H1 (cell line): Measurements from ENCODE around the gene LEUTX. TPM values are rescaled to one million over a fixed set of nuclear protein-coding genes. Genes with fewer than 3 reads are reported as not detected.

Experiments
- CTCF ChIA-PET: fragments of 300-600 bp; sonication (Branson Sonifier 250); formaldehyde crosslinking; loops from one replicate; lab custom pipeline; 2021; ENCODE audit not compliant: partially characterized antibody; lab: Charles Lee
- POLR2A ChIA-PET: fragments of 300-600 bp; sonication (Branson Sonifier 250); formaldehyde crosslinking; loops from one replicate; lab custom pipeline; 2021; ENCODE audit warnings: inconsistent platforms; ENCODE audit not compliant: partially characterized antibody; lab: Charles Lee
- DNase-seq, 2 experiments: peaks; one replicate each; pipeline versions ENCODE4 v3.0.0 to v3.0.0-alpha.2; 2010 to 2022; ENCODE audit warnings: low spot score in 2 of 2, low read depth in 1 of 2, mixed read lengths in 1 of 2
- FAIRE-seq: peaks from 2 replicates; lab custom pipeline; 2011; peaks lifted over from hg19 to GRCh38; lab: Jason Lieb, UNC
- H2AFZ ChIP-seq: 2 replicates; pipeline ENCODE4 v1.8.1; 2012; ENCODE audit warnings: low read length, inconsistent platforms
- H2AK5ac ChIP-seq: 2 replicates; pipeline ENCODE4 v1.6.1; 2013; ENCODE audit warnings: low read depth, low read length
- H2BK120ac ChIP-seq: replicated peaks from 2 replicates; pipeline ENCODE3; 2013; ENCODE audit warnings: low read depth, low read length, inconsistent platforms
- H2BK12ac ChIP-seq: 2 replicates; pipeline ENCODE4 v1.6.1; 2013; ENCODE audit warnings: low read depth, low read length
- H2BK15ac ChIP-seq: 2 replicates; pipeline ENCODE4 v1.6.1; 2013; ENCODE audit warnings: low read length
- H2BK20ac ChIP-seq: 2 replicates; pipeline ENCODE4 v1.6.1; 2013; ENCODE audit warnings: low read length
- H2BK5ac ChIP-seq: 2 replicates; pipeline ENCODE4 v1.6.1; 2013; ENCODE audit warnings: low read depth, low read length
- H3K14ac ChIP-seq: 2 replicates; pipeline ENCODE4 v1.6.1; 2013; ENCODE audit warnings: inconsistent platforms; ENCODE audit not compliant: insufficient read length
- H3K18ac ChIP-seq: 2 replicates; pipeline ENCODE4 v1.6.1; 2013; ENCODE audit warnings: low read length; ENCODE audit errors: extremely low read depth
- H3K23ac ChIP-seq: 2 replicates; pipeline ENCODE4 v1.6.1; 2013; ENCODE audit warnings: inconsistent platforms; ENCODE audit not compliant: insufficient read length
- H3K23me2 ChIP-seq: 2 replicates; pipeline ENCODE4 v1.6.1; 2013; ENCODE audit warnings: low read depth, low read length
- H3K27ac ChIP-seq: 2 replicates; pipeline ENCODE4 v1.6.1; 2011; ENCODE audit warnings: low read depth, low read length, inconsistent platforms
- H3K27me3 ChIP-seq, 4 experiments: replicated peaks in 1 of 4; 1 replicate in 1 of 4; 2 replicates in 3 of 4; pipeline versions ENCODE4 v1.6.1 to v1.8.1; 2011 to 2013; ENCODE audit warnings: low read length in 3 of 4, mild to moderate bottlenecking in 3 of 4, inconsistent platforms in 2 of 4, mixed read lengths in 2 of 4, moderate library complexity in 1 of 4; ENCODE audit not compliant: control insufficient read depth in 3 of 4, insufficient read depth in 3 of 4; ENCODE audit errors: extremely low read depth in 1 of 4
- H3K36me3 ChIP-seq, 4 experiments: 2 replicates each; pipeline versions ENCODE4 v1.6.1 to v1.8.1; 2011 to 2013; ENCODE audit warnings: mild to moderate bottlenecking in 4 of 4, low read length in 3 of 4, moderate library complexity in 2 of 4, control low read depth in 1 of 4, inconsistent platforms in 1 of 4; ENCODE audit not compliant: insufficient read depth in 4 of 4, control insufficient read depth in 2 of 4
- H3K4ac ChIP-seq: replicated peaks from 2 replicates; pipeline ENCODE3; 2013; ENCODE audit warnings: low read length, low read depth, mixed read lengths, inconsistent platforms; ENCODE audit not compliant: insufficient read length
- H3K4me1 ChIP-seq, 4 experiments: replicated peaks in 1 of 4; 1 replicate in 1 of 4; 2 replicates in 3 of 4; pipeline versions ENCODE4 v1.6.1 to v1.8.1; 2011 to 2013; ENCODE audit warnings: low read length in 3 of 4, inconsistent platforms in 2 of 4, mixed read lengths in 1 of 4; ENCODE audit not compliant: insufficient read depth in 4 of 4, control insufficient read depth in 3 of 4
- H3K4me2 ChIP-seq, 2 experiments: 2 replicates each; pipeline versions ENCODE4 v1.6.1 to v1.8.1; 2011 to 2013; ENCODE audit warnings: low read depth in 2 of 2, low read length in 2 of 2, control low read depth in 1 of 2, inconsistent platforms in 1 of 2, mild to moderate bottlenecking in 1 of 2; ENCODE audit not compliant: insufficient read depth in 1 of 2
- H3K4me3 ChIP-seq, 4 experiments: fragments of 200-600, 300-600 bp in 1 of 4; sonication (generic), shearing (Covaris generic), sonication (Bioruptor Twin) in 1 of 4; 2 replicates each; pipeline versions ENCODE4 v1.5.1 to v1.8.1; 2011 to 2016; ENCODE audit warnings: low read length in 4 of 4, low read depth in 3 of 4, control low read depth in 2 of 4, inconsistent platforms in 2 of 4, mild to moderate bottlenecking in 2 of 4, mixed read lengths in 1 of 4, moderate library complexity in 1 of 4; ENCODE audit not compliant: insufficient read depth in 2 of 4; ENCODE audit errors: extremely low read depth in 1 of 4
- H3K56ac ChIP-seq: replicated peaks from 2 replicates; pipeline ENCODE3; 2013; ENCODE audit warnings: low read depth, mild to moderate bottlenecking, mixed read lengths, low read length, inconsistent platforms; ENCODE audit not compliant: insufficient read length
- H3K79me1 ChIP-seq: 2 replicates; pipeline ENCODE4 v1.6.1; 2013; ENCODE audit warnings: low read depth, low read length, control low read depth
- H3K79me2 ChIP-seq, 2 experiments: 2 replicates each; pipeline versions ENCODE4 v1.6.1 to v1.8.1; 2012 to 2013; ENCODE audit warnings: low read length in 2 of 2, mild to moderate bottlenecking in 2 of 2, inconsistent platforms in 1 of 2; ENCODE audit not compliant: insufficient read depth in 2 of 2, control insufficient read depth in 1 of 2
- H3K9ac ChIP-seq, 4 experiments: replicated peaks in 1 of 4; 1 replicate in 1 of 4; 2 replicates in 3 of 4; pipeline versions ENCODE4 v1.6.1 to v1.8.1; 2011 to 2013; ENCODE audit warnings: low read depth in 3 of 4, low read length in 3 of 4, control low read depth in 2 of 4, mild to moderate bottlenecking in 2 of 4, moderate library complexity in 2 of 4, inconsistent platforms in 1 of 4; ENCODE audit errors: extremely low read depth in 1 of 4
- H3K9me3 ChIP-seq, 2 experiments: 2 replicates each; pipeline versions ENCODE4 v1.6.1 to v1.8.1; 2012 to 2013; ENCODE audit warnings: mild to moderate bottlenecking in 2 of 2, moderate library complexity in 2 of 2, control low read depth in 1 of 2, inconsistent platforms in 1 of 2, low read depth in 1 of 2, low read length in 1 of 2, mixed read lengths in 1 of 2; ENCODE audit not compliant: insufficient read depth in 2 of 2
- H4K20me1 ChIP-seq, 2 experiments: replicated peaks in 1 of 2; 2 replicates each; pipeline versions ENCODE3 to v1.8.1; 2011 to 2013; ENCODE audit warnings: inconsistent platforms in 2 of 2, low read length in 2 of 2, mild to moderate bottlenecking in 1 of 2; ENCODE audit not compliant: insufficient read depth in 2 of 2, control insufficient read depth in 1 of 2
- H4K5ac ChIP-seq: 2 replicates; pipeline ENCODE4 v1.6.1; 2013; ENCODE audit warnings: low read length, low read depth, mixed read lengths, inconsistent platforms; ENCODE audit not compliant: insufficient read length
- H4K8ac ChIP-seq: 2 replicates; pipeline ENCODE4 v1.8.0; 2013; ENCODE audit warnings: mild to moderate bottlenecking, moderate library complexity, low read length, inconsistent platforms; ENCODE audit not compliant: insufficient read depth; ENCODE audit errors: extremely low read depth
- H4K91ac ChIP-seq: replicated peaks from 2 replicates; pipeline ENCODE3; 2013; ENCODE audit warnings: low read length, mixed read lengths, inconsistent platforms; ENCODE audit not compliant: insufficient read length
- EZH2 ChIP-seq: fragments of 200-600 bp; sonication (generic); IDR thresholded peaks from 2 replicates; pipeline ENCODE4 v1.7.1; 2012; ENCODE audit warnings: low read depth, mild to moderate bottlenecking, moderate library complexity, low read length, inconsistent platforms; ENCODE audit not compliant: severe bottlenecking
- GABPA ChIP-seq: IDR thresholded peaks from 2 replicates; pipeline ENCODE4 v1.6.1; 2011; ENCODE audit warnings: mild to moderate bottlenecking, low read length, moderate library complexity, borderline replicate concordance; ENCODE audit not compliant: insufficient read depth
- PHF8 ChIP-seq: fragments of 200-600 bp; sonication (generic); conservative IDR thresholded peaks from 2 replicates; pipeline ENCODE4 v1.7.1; 2012; ENCODE audit warnings: low read depth, mild to moderate bottlenecking, inconsistent platforms, low read length, moderate library complexity
- POLR2A ChIP-seq, 2 experiments: IDR thresholded peaks; 1 replicate in 1 of 2; 2 replicates in 1 of 2; pipeline ENCODE4 v1.6.1; 2011; ENCODE audit warnings: low read depth in 2 of 2, low read length in 2 of 2, mild to moderate bottlenecking in 2 of 2; ENCODE audit errors: control extremely low read depth in 1 of 2
- RAD21 ChIP-seq, 2 experiments: IDR thresholded peaks in 1 of 2; conservative IDR thresholded peaks in 1 of 2; 2 replicates each; pipeline ENCODE4 v1.6.1; 2011; ENCODE audit warnings: low read depth in 2 of 2, low read length in 2 of 2, improper control_type of control experiment in 1 of 2, inconsistent platforms in 1 of 2, mild to moderate bottlenecking in 1 of 2, moderate library complexity in 1 of 2
- SP4 ChIP-seq: IDR thresholded peaks from 2 replicates; pipeline ENCODE4 v1.6.1; 2012; ENCODE audit warnings: low read length, inconsistent platforms
- WGBS, 2 experiments: shearing (Covaris generic) in 1 of 2; methylation state at CpG; one replicate each; pipeline versions ENCODE4 v1.1.6 to v1.1.7; 2013 to 2015; ENCODE audit warnings: low lambda C conversion rate in 2 of 2, mixed read lengths in 2 of 2, inconsistent platforms in 1 of 2, low coverage in 1 of 2, missing lambda C conversion rate in 1 of 2; ENCODE audit not compliant: insufficient replicate concordance in 2 of 2, insufficient coverage in 1 of 2, insufficient read length in 1 of 2; ENCODE audit errors: extremely low coverage in 1 of 2, missing lambda C conversion rate in 1 of 2; 5-methylcytosine and 5-hydroxymethylcytosine counted together
- polyA plus RNA-seq, 7 experiments: library from polyadenylated mRNA; depleted of rRNA in 3 of 7; stranded (reverse) in 5 of 7; unstranded in 2 of 7; fragments of >200 nt in 5 of 7; fragments of 200-250 nt in 2 of 7; gene quantifications; 1 replicate in 5 of 7; 2 replicates in 1 of 7; 4 replicates in 1 of 7; pipeline versions ENCODE4 v1.2.1 to v1.2.3, GENCODE V29; 2011 to 2013; ENCODE audit warnings: missing spikeins in 2 of 7, mixed read lengths in 2 of 7
- total RNA-seq: library from RNA; stranded (reverse); fragmentation: NEBNext Ultra II Directional; extraction: Animal tissue kit (Norgen Biotek cat#: 25700); gene quantifications from 2 replicates; pipeline ENCODE4 v1.2.1, GENCODE V29; 2021

Gene LEUTX
- total and polyA plus RNA-seq, 2 of the 8 experiments (the other 6 are each of a cell fraction or from before 2014, with no cell fraction given) = not detected

DNA sequence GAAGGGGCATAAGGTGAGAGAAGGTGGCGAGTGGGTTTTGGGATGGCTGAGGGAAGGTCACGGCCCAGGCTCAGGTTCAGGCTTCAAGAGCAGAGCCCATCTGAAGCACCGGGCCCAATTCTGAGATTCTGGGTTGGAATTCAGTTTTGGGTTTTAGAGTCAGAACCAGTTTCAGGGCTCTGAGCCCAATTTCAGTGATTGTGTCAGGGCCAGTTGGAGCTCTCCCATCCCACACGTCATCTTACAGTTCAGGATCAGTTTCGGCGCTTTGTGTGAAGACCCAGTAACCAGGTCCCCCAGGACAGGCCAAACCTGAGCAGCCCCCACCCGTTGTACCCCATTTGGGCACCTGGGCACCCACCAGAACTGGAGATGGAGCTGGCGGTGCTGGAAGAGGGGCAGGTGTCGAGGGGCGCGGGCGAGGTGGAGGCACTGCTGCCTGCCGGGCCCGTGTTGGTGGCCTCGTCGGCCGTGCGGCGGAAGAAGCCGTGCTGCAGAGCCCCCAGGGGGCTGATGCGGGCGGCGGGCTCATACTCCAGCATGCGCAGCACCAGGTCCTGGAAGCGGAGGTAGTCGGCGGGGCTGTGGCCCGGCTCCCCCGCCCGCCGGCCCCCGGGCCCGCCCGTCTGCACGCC, 47.8 kb downstream of the LEUTX start:
- Histone ChIP-seq H3K14ac (no peak overlapping the region), H2AFZ (no peak overlapping the region), H3K4me2 (no peak overlapping the region), H3K79me1 (no peaks in the 10 kb centered on the region; the same call in 1 of the 2 replicates), H3K79me2 (0 out of 4 replicates have a peak, but pooled peaks cover 0 to 3% of the 10 kb centered on the region in 2 experiments), H3K4ac (no peak overlapping the region), H3K4me1 (peaks cover 0 to 8% (median 3%) of the 10 kb centered on the region in 4 experiments; a peak in 4 of 7 replicates), H2BK12ac (no peak overlapping the region), H3K9me3 (no peaks in the 10 kb centered on the region), H3K23ac (no peak overlapping the region), H4K8ac (no peak overlapping the region), H3K23me2 (peaks cover 10% of the 10 kb centered on the region), H3K9ac (no peak overlapping the region), H2BK15ac (no peak overlapping the region), H4K20me1 (peaks cover 0 to 2% of the 10 kb centered on the region in 2 experiments), H4K91ac (no peak overlapping the region), H3K56ac (no peak overlapping the region), H3K4me3 (no peak overlapping the region), H2BK5ac (no peak overlapping the region), H3K27ac (no peak overlapping the region), H3K27me3 (no peaks in the 10 kb centered on the region), H2BK20ac (no peak overlapping the region), H2BK120ac (no peak overlapping the region), H2AK5ac (no peak overlapping the region), H4K5ac (no peak overlapping the region), H3K18ac (no peak overlapping the region), H3K36me3 (peaks cover 10 to 33% (median 25%) of the 10 kb centered on the region in 4 experiments; a peak in 7 of 8 replicates)
- FAIRE-seq (no peak), DNase-seq (no peak)
- TF ChIP-seq PHF8 (no peak), POLR2A (IDR thresholded peaks at IDR 0.05; ENCODE audit: control extremely low read depth in 1 of 2, low read depth in 2 of 2, low read length in 2 of 2) (no peak), GABPA (no peak), EZH2 (no peak), RAD21 (IDR thresholded peaks at IDR 0.05 in 1 of 2, conservative IDR thresholded peaks at IDR 0.05 in 1 of 2; ENCODE audit: low read depth in 2 of 2, low read length in 2 of 2) (no peak), SP4 (no peak)
- ChIA-PET POLR2A (interaction anchor here (3.2 kb wide), 1 partner anchor 17 kb away, joined by 8 read pairs; no protein-coding TSS in a partner anchor), CTCF (interaction anchor here (0.6 to 3.5 kb wide), 2 partner anchors 34 to 142 kb away, joined by 3 to 14 read pairs; no protein-coding TSS in a partner anchor)
- WGBS, 2 experiments = 93% methylated on average over 20 of the region's 35 CpGs; no CpG with 5 or more reads in 1 of the 2 experiments
